HepG2 (cell line): Measurements from ENCODE around the gene TMEM185A. TPM values are rescaled to one million over a fixed set of nuclear protein-coding genes. Genes with fewer than 3 reads are reported as not detected.
A peak's percentile ranks its signal among the peaks of the same experiment; 100 is the strongest.

Experiments used
- DBP ChIP-seq: sonication (generic); formaldehyde crosslinking; IDR thresholded peaks from 2 replicates; pipeline ENCODE4 v1.4.0; 2020; ENCODE audit warnings: missing genetic modification reagents; ENCODE audit errors: not compliant biosample characterization
- GATAD2A ChIP-seq: IDR thresholded peaks from 2 replicates; pipeline ENCODE4 v1.6.1; 2016
- HMGXB4 ChIP-seq, 2 experiments: sonication (generic) in 1 of 2; formaldehyde crosslinking in 1 of 2; IDR thresholded peaks; 2 replicates each; pipeline versions ENCODE4 v1.4.0 to v1.6.1; 2018 to 2020; ENCODE audit warnings: missing genetic modification reagents in 2 of 2, borderline replicate concordance in 1 of 2, low read depth in 1 of 2, mild to moderate bottlenecking in 1 of 2, missing biosample characterization in 1 of 2
- KDM5B ChIP-seq: sonication (generic); formaldehyde crosslinking; IDR thresholded peaks from 2 replicates; pipeline ENCODE4 v1.4.0; 2020; ENCODE audit warnings: missing genetic modification reagents, mild to moderate bottlenecking, borderline replicate concordance
- PATZ1 ChIP-seq: sonication (generic); formaldehyde crosslinking; IDR thresholded peaks from 2 replicates; pipeline ENCODE4 v1.4.0; 2020; ENCODE audit warnings: missing genetic modification reagents
- U2AF1 ChIP-seq: fragments of 200-400 bp; formaldehyde crosslinking; optimal IDR thresholded peaks from 2 replicates; pipeline ENCODE3; 2017; ENCODE audit warnings: mild to moderate bottlenecking, low read depth, low read length
- ZNF225 ChIP-seq: sonication (generic); formaldehyde crosslinking; IDR thresholded peaks from 2 replicates; pipeline ENCODE4 v1.4.0; 2020; ENCODE audit warnings: mild to moderate bottlenecking, missing genetic modification reagents
- ZNF446 ChIP-seq: sonication (generic); formaldehyde crosslinking; IDR thresholded peaks from 2 replicates; pipeline ENCODE4 v1.5.0; 2020; ENCODE audit warnings: mild to moderate bottlenecking, missing genetic modification reagents
- ZNF777 ChIP-seq: sonication (generic); formaldehyde crosslinking; IDR thresholded peaks from 2 replicates; pipeline ENCODE4 v1.4.0; 2020; ENCODE audit warnings: missing genetic modification reagents
- ZNF816 ChIP-seq: sonication (generic); formaldehyde crosslinking; IDR thresholded peaks from 2 replicates; pipeline ENCODE4 v1.8.0; 2022; ENCODE audit warnings: missing genetic modification reagents, mild to moderate bottlenecking, borderline replicate concordance
- ZSCAN22 ChIP-seq: sonication (generic); formaldehyde crosslinking; IDR thresholded peaks from 2 replicates; pipeline ENCODE4 v1.4.0; 2020; ENCODE audit warnings: mild to moderate bottlenecking, missing genetic modification reagents
- ZSCAN31 ChIP-seq: sonication (generic); formaldehyde crosslinking; IDR thresholded peaks from 2 replicates; pipeline ENCODE4 v1.5.0; 2020; ENCODE audit warnings: low read depth, mild to moderate bottlenecking, missing genetic modification reagents
- polyA plus RNA-seq, 8 experiments: library from polyadenylated mRNA; depleted of rRNA in 3 of 8; stranded (reverse) in 7 of 8; unstranded in 1 of 8; fragments of >200 nt; fragmentation: Illumina TruSeq in 4 of 8; extraction: Trizol in 4 of 8; gene quantifications; 2 replicates each; pipeline versions ENCODE4 v1.2.1 to v1.2.3, GENCODE V29; 2011 to 2016; ENCODE audit warnings: low read depth in 4 of 8, missing spikeins in 1 of 8, mixed read lengths in 1 of 8; ENCODE audit not compliant: insufficient read depth in 1 of 8
- total RNA-seq, 5 experiments: library from RNA; depleted of rRNA; stranded (reverse); fragments of >200 nt; fragmentation: Illumina TruSeq; extraction: Trizol; gene quantifications; 2 replicates each; pipeline ENCODE4 v1.2.3, GENCODE V29; 2016; ENCODE audit warnings: low read depth in 1 of 5
- TF ChIP-seq, protein P1 (sequence below): sonication (generic); formaldehyde crosslinking; IDR thresholded peaks from 2 replicates; pipeline ENCODE4 v1.4.0; 2020; ENCODE audit warnings: missing genetic modification reagents
- TF ChIP-seq, protein P2 (sequence below): sonication (generic); formaldehyde crosslinking; IDR thresholded peaks from 2 replicates; pipeline ENCODE4 v1.5.1; 2020; ENCODE audit warnings: missing genetic modification reagents, mild to moderate bottlenecking, borderline replicate concordance

The TMEM185A gene
- total and polyA plus RNA-seq, 2 of the 13 experiments (the other 11 are each of a cell fraction or from before 2014, with no cell fraction given): 5.9 to 10.5 TPM

- TF ChIP-seq, protein P1, sequence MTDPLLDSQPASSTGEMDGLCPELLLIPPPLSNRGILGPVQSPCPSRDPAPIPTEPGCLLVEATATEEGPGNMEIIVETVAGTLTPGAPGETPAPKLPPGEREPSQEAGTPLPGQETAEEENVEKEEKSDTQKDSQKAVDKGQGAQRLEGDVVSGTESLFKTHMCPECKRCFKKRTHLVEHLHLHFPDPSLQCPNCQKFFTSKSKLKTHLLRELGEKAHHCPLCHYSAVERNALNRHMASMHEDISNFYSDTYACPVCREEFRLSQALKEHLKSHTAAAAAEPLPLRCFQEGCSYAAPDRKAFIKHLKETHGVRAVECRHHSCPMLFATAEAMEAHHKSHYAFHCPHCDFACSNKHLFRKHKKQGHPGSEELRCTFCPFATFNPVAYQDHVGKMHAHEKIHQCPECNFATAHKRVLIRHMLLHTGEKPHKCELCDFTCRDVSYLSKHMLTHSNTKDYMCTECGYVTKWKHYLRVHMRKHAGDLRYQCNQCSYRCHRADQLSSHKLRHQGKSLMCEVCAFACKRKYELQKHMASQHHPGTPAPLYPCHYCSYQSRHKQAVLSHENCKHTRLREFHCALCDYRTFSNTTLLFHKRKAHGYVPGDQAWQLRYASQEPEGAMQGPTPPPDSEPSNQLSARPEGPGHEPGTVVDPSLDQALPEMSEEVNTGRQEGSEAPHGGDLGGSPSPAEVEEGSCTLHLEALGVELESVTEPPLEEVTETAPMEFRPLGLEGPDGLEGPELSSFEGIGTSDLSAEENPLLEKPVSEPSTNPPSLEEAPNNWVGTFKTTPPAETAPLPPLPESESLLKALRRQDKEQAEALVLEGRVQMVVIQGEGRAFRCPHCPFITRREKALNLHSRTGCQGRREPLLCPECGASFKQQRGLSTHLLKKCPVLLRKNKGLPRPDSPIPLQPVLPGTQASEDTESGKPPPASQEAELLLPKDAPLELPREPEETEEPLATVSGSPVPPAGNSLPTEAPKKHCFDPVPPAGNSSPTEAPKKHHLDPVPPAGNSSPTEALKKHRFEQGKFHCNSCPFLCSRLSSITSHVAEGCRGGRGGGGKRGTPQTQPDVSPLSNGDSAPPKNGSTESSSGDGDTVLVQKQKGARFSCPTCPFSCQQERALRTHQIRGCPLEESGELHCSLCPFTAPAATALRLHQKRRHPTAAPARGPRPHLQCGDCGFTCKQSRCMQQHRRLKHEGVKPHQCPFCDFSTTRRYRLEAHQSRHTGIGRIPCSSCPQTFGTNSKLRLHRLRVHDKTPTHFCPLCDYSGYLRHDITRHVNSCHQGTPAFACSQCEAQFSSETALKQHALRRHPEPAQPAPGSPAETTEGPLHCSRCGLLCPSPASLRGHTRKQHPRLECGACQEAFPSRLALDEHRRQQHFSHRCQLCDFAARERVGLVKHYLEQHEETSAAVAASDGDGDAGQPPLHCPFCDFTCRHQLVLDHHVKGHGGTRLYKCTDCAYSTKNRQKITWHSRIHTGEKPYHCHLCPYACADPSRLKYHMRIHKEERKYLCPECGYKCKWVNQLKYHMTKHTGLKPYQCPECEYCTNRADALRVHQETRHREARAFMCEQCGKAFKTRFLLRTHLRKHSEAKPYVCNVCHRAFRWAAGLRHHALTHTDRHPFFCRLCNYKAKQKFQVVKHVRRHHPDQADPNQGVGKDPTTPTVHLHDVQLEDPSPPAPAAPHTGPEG (CRISPR knock-in tag): 0 out of 2 replicates have a peak, but pooled peaks have one; percentile 67
- TF ChIP-seq ZNF816 (CRISPR knock-in tag) (no peak), ZNF777 (CRISPR knock-in tag) (peak; percentile 87), ZSCAN31 (no peak), ZSCAN22 (CRISPR knock-in tag) (no peak), U2AF1 (no peak), HMGXB4 (CRISPR knock-in tag; IDR thresholded peaks at IDR 0.05; ENCODE audit: borderline replicate concordance in 1 of 2, low read depth in 1 of 2) (peak in 1 of 2 experiments; percentile 36; a peak in 1 of 4 replicates), DBP (CRISPR knock-in tag) (no peak), PATZ1 (CRISPR knock-in tag) (0 out of 2 replicates have a peak, but pooled peaks have one; percentile 30), GATAD2A (CRISPR knock-in tag) (no peak), ZNF225 (CRISPR knock-in tag) (no peak), ZNF446 (CRISPR knock-in tag) (no peak), KDM5B (CRISPR knock-in tag) (no peak)
- TF ChIP-seq, protein P2, sequence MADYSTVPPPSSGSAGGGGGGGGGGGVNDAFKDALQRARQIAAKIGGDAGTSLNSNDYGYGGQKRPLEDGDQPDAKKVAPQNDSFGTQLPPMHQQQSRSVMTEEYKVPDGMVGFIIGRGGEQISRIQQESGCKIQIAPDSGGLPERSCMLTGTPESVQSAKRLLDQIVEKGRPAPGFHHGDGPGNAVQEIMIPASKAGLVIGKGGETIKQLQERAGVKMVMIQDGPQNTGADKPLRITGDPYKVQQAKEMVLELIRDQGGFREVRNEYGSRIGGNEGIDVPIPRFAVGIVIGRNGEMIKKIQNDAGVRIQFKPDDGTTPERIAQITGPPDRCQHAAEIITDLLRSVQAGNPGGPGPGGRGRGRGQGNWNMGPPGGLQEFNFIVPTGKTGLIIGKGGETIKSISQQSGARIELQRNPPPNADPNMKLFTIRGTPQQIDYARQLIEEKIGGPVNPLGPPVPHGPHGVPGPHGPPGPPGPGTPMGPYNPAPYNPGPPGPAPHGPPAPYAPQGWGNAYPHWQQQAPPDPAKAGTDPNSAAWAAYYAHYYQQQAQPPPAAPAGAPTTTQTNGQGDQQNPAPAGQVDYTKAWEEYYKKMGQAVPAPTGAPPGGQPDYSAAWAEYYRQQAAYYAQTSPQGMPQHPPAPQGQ: no peak
Observed at GRCh38 chrX:149631234-149632165, at the start of gene TMEM185A (continued).
